ENCODE results near the gene USP3.

DNA sequence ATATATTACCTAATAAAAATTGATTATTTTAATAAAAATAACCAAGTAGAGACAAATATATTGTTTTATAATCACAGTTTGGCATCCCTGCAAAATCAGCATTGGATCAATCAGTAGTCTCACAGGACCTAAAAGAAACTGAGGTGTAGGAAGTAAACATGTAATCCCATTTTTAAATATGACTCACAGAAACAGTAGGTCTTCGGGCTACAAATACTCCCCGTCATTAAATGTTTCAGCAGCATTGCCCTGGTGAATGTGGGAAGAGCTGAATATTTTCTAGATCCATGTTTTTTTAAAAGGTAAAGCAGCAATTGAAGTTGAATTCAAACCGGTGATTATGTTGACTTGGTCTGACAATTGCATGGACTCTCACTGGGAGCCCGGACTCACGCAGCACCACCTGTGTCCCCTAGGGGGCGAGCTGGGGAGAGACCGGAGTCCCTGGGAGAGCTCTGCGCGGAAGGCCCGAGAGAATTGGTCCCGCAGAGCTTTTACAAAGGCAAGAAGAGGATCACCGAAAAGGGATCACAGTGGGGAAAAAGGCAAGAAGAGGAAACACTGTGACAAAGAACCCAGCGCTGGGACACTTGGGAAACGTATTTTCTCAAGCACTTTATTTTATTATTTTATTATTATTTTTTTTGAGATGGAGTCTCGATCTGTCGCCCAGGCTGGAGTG is 17.2 kb upstream of the USP3 start:
- no peak for TF ChIP-seq EZH2 (IDR thresholded peaks at IDR 0.05; ENCODE audit: low read length)
- TF ChIP-seq, protein P1, sequence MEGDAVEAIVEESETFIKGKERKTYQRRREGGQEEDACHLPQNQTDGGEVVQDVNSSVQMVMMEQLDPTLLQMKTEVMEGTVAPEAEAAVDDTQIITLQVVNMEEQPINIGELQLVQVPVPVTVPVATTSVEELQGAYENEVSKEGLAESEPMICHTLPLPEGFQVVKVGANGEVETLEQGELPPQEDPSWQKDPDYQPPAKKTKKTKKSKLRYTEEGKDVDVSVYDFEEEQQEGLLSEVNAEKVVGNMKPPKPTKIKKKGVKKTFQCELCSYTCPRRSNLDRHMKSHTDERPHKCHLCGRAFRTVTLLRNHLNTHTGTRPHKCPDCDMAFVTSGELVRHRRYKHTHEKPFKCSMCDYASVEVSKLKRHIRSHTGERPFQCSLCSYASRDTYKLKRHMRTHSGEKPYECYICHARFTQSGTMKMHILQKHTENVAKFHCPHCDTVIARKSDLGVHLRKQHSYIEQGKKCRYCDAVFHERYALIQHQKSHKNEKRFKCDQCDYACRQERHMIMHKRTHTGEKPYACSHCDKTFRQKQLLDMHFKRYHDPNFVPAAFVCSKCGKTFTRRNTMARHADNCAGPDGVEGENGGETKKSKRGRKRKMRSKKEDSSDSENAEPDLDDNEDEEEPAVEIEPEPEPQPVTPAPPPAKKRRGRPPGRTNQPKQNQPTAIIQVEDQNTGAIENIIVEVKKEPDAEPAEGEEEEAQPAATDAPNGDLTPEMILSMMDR (optimal IDR thresholded peaks at IDR 0.05 in 1 of 3, IDR thresholded peaks at IDR 0.05 in 1 of 3, conservative IDR thresholded peaks at IDR 0.05 in 1 of 3; ENCODE audit: extremely low read depth in 1 of 3, insufficient read depth in 2 of 3, low read length in 3 of 3): peak; percentile 86 to 98 (median 93)

All from keratinocyte (primary cell).